Liver (tissue), 9 donors: ENCODE measurements around the gene HTD2. TPM values are rescaled to one million over a fixed set of nuclear protein-coding genes. Genes with fewer than 3 reads are reported as not detected.
A peak's percentile ranks its signal among the peaks of the same experiment; 100 is the strongest.

Source experiments
- DNase-seq: peaks from one replicate; pipeline ENCODE4 v3.0.0-alpha.2; 2017; ENCODE audit warnings: low spot score
- H3K27ac ChIP-seq, 2 donors: one replicate each; pipeline ENCODE4 v1.7.0; 2013; ENCODE audit warnings: inconsistent platforms in 2 of 2, low read length in 2 of 2, control low read depth in 1 of 2, low read depth in 1 of 2, mild to moderate bottlenecking in 1 of 2
- H3K27me3 ChIP-seq, 4 donors: one replicate each; pipeline versions ENCODE4 v1.6.1 to v1.7.0; 2013; ENCODE audit warnings: low read length in 3 of 4, inconsistent platforms in 1 of 4, mild to moderate bottlenecking in 1 of 4, moderate library complexity in 1 of 4; ENCODE audit not compliant: control insufficient read depth in 4 of 4, insufficient read depth in 4 of 4
- H3K36me3 ChIP-seq, 4 donors: one replicate each; pipeline versions ENCODE4 v1.6.1 to v1.7.0; 2013; ENCODE audit warnings: low read length in 3 of 4, mild to moderate bottlenecking in 3 of 4, low read depth in 1 of 4, moderate library complexity in 1 of 4; ENCODE audit not compliant: control insufficient read depth in 4 of 4, insufficient read depth in 3 of 4
- H3K4me1 ChIP-seq, 4 donors: one replicate each; pipeline versions ENCODE4 v1.6.1 to v1.7.0; 2013; ENCODE audit warnings: low read length in 3 of 4, mild to moderate bottlenecking in 3 of 4, moderate library complexity in 1 of 4; ENCODE audit not compliant: control insufficient read depth in 4 of 4, insufficient read depth in 4 of 4
- H3K4me3 ChIP-seq, 3 donors: one replicate each; pipeline versions ENCODE4 v1.6.1 to v1.7.0; 2013; ENCODE audit warnings: low read length in 3 of 3, control low read depth in 1 of 3, low read depth in 1 of 3, mild to moderate bottlenecking in 1 of 3
- H3K9ac ChIP-seq, 2 donors: one replicate each; pipeline ENCODE4 v1.7.0; 2013; ENCODE audit warnings: low read length in 2 of 2, mild to moderate bottlenecking in 2 of 2, moderate library complexity in 2 of 2, control low read depth in 1 of 2, low read depth in 1 of 2
- H3K9me3 ChIP-seq, 4 donors: one replicate each; pipeline versions ENCODE4 v1.6.1 to v1.7.0; 2013; ENCODE audit warnings: low read length in 3 of 4; ENCODE audit not compliant: control insufficient read depth in 4 of 4
- EGR1 ChIP-seq, 2 donors: IDR thresholded peaks; 2 replicates each; pipeline ENCODE4 v1.6.1; 2016 to 2018; ENCODE audit warnings: antibody characterized with exemption in 2 of 2, low read depth in 2 of 2
- FOXA1 ChIP-seq: IDR thresholded peaks from 2 replicates; pipeline ENCODE4 v1.6.1; 2016; ENCODE audit warnings: antibody characterized with exemption
- FOXA2 ChIP-seq: IDR thresholded peaks from 2 replicates; pipeline ENCODE4 v1.6.1; 2016; ENCODE audit warnings: antibody characterized with exemption
- GABPA ChIP-seq, 2 donors: IDR thresholded peaks in 1 of 2; conservative IDR thresholded peaks in 1 of 2; 2 replicates each; pipeline ENCODE4 v1.6.1; 2016; ENCODE audit warnings: antibody characterized with exemption in 2 of 2, mild to moderate bottlenecking in 1 of 2, moderate library complexity in 1 of 2
- HNF4A ChIP-seq, 2 donors: conservative IDR thresholded peaks; 2 replicates each; pipeline ENCODE4 v1.6.1; 2016; ENCODE audit warnings: antibody characterized with exemption in 2 of 2, mild to moderate bottlenecking in 2 of 2
- HNF4G ChIP-seq: IDR thresholded peaks from 2 replicates; pipeline ENCODE4 v1.6.1; 2016; ENCODE audit warnings: antibody characterized with exemption
- JUND ChIP-seq, 2 donors: IDR thresholded peaks; 2 replicates each; pipeline ENCODE4 v1.6.1; 2016; ENCODE audit warnings: antibody characterized with exemption in 2 of 2
- RAD21 ChIP-seq, 2 donors: IDR thresholded peaks; 2 replicates each; pipeline ENCODE4 v1.6.1; 2016; ENCODE audit warnings: antibody characterized with exemption in 2 of 2, mild to moderate bottlenecking in 2 of 2
- RXRA ChIP-seq, 2 donors: IDR thresholded peaks; 2 replicates each; pipeline ENCODE4 v1.6.1; 2017 to 2018; ENCODE audit warnings: antibody characterized with exemption in 2 of 2, mild to moderate bottlenecking in 1 of 2
- SP1 ChIP-seq: IDR thresholded peaks from 2 replicates; pipeline ENCODE4 v1.6.1; 2018; ENCODE audit warnings: antibody characterized with exemption, mild to moderate bottlenecking
- YY1 ChIP-seq: IDR thresholded peaks from 2 replicates; pipeline ENCODE4 v1.6.1; 2016; ENCODE audit warnings: antibody characterized with exemption, mild to moderate bottlenecking
- WGBS: extraction: QIAGEN DNeasy Blood & Tissue Kit; methylation state at CpG from one replicate; pipeline ENCODE4 v1.1.7; 2013; 5-methylcytosine and 5-hydroxymethylcytosine counted together
- polyA plus RNA-seq, 2 donors: library from polyadenylated mRNA; stranded (reverse) in 1 of 2; unstranded in 1 of 2; fragments of 200-250 nt in 1 of 2; fragments of >200 nt in 1 of 2; fragmentation: Nextera tagmentation in 1 of 2; extraction: Ambion mirVana in 1 of 2; gene quantifications; one replicate each; pipeline versions ENCODE4 v1.2.1 to v1.2.3, GENCODE V29; 2013 to 2015
- total RNA-seq, 2 donors: library from RNA; depleted of rRNA; stranded (reverse); fragments of >200 nt; gene quantifications; one replicate each; pipeline ENCODE4 v1.2.3, GENCODE V29; 2014
- TF ChIP-seq, protein P1 (sequence below): IDR thresholded peaks from 2 replicates; pipeline ENCODE4 v1.6.1; 2016; ENCODE audit warnings: antibody characterized with exemption
- TF ChIP-seq, protein P2 (sequence below): IDR thresholded peaks from 2 replicates; pipeline ENCODE4 v1.6.1; 2016; ENCODE audit warnings: antibody characterized with exemption
- TF ChIP-seq, protein P3 (sequence below): fragments of 150-350 bp; IDR thresholded peaks from 2 replicates; pipeline ENCODE4 v1.5.1; 2017; ENCODE audit warnings: improper control_type of control experiment, low read depth, low read length; ENCODE audit not compliant: missing input control
- TF ChIP-seq, protein P4 (sequence below): IDR thresholded peaks from 2 replicates; pipeline ENCODE4 v1.6.1; 2016; ENCODE audit warnings: antibody characterized with exemption, mild to moderate bottlenecking
- donor health status: healthy.
- donor health status: healthy.
- donor health status: healthy.
- donor health status: healthy.
- donor health status: healthy.

The HTD2 gene
- total and polyA plus RNA-seq, 4 donors = 6.6 to 14.8 (median 11.0) TPM

DNA sequence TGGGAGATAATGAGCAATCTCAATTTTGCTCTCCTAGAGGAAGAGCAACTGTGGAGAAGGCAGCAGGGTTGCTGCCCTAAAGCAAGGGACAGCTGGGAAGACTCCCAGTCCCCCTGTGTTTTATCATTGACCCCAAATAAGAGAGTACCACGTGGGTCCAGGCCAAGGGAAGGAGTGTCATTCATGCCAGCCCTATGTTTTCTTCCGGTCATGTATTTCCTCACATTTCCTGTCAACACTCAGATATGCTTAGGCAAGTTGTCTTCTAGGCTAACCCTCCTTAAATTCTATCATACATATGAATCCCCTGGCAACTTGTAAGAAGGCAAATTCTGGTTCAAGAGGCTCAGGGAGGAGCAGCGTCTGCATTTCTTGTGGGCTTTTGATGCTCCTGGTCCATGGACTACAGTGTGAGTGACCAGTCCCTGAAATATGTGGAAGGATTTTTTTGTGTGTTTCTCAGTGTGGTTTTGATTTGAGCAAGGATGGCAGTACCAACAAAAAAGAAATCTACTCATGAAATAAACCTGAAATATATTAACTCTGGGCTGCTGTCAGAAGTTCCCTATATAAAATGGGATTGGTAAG lies 32.2 kb upstream of the HTD2 start:
- TF ChIP-seq RXRA (IDR thresholded peaks at IDR 0.05) = peak; percentile 9 to 24
- TF ChIP-seq FOXA2 = no peak
- TF ChIP-seq FOXA1 = no peak
- TF ChIP-seq, protein P1, sequence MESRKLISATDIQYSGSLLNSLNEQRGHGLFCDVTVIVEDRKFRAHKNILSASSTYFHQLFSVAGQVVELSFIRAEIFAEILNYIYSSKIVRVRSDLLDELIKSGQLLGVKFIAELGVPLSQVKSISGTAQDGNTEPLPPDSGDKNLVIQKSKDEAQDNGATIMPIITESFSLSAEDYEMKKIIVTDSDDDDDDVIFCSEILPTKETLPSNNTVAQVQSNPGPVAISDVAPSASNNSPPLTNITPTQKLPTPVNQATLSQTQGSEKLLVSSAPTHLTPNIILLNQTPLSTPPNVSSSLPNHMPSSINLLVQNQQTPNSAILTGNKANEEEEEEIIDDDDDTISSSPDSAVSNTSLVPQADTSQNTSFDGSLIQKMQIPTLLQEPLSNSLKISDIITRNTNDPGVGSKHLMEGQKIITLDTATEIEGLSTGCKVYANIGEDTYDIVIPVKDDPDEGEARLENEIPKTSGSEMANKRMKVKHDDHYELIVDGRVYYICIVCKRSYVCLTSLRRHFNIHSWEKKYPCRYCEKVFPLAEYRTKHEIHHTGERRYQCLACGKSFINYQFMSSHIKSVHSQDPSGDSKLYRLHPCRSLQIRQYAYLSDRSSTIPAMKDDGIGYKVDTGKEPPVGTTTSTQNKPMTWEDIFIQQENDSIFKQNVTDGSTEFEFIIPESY = no peak
- Histone ChIP-seq H3K27ac (no peak overlapping the region), H3K9ac (no peak overlapping the region), H3K4me1 (peaks cover 2 to 20% (median 11%) of the 10 kb centered on the region in 4 donors), H3K4me3 (no peak overlapping the region), H3K36me3 (peaks cover 4 to 24% (median 14%) of the 10 kb centered on the region in 4 donors), H3K27me3 (no peaks in the 10 kb centered on the region), H3K9me3 (no peaks in the 10 kb centered on the region)
- 52% methylated on average over 3 of the region's 3 CpGs for WGBS
- no peak for DNase-seq

DNA sequence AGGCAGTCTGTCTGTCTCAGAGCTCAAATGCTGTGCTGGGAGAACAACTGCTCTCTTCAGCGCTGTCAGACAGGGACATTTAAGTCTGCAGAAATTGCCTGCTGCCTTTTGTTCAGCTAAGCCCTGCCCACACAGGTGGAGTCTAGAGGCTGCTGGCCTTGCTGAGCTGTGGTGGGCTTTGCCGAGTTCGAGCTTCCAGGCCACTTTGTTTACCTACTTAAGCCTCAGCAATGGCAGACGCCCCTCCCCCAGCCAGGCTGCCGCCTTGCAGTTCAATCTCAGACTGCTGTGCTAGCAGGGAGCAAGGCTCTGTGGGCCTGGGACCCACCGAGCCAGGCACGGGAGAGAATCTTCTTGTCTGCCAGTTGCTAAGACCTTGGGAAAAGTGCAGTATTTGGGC lies 25.3 kb upstream of the HTD2 start:
- 93% methylated on average over 7 of the region's 7 CpGs for WGBS
- DNase-seq = no peak

DNA sequence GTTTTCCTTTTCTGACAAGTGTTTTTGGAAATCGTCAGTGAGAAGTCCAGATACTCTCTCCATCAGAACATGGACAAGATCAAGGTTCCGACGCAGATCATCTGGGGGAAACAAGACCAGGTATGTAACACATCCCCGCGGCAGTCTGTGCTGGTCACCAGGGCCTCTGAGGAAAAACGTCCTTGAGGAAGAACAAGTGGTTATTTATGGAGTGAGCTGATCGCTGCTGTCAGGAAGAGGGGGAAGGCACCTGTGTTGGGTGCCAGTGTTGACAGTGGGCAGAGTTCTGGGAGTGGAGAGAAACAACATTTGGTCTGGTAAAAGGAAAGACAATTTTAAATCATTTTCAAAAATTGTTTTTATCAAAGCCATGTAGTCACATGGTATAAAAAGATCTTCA lies 21.0 kb upstream of the HTD2 start:
- WGBS = 91% methylated on average over 7 of the region's 7 CpGs
- no peaks in the 10 kb centered on the region for H3K4me1 ChIP-seq
- TF ChIP-seq, protein P2, sequence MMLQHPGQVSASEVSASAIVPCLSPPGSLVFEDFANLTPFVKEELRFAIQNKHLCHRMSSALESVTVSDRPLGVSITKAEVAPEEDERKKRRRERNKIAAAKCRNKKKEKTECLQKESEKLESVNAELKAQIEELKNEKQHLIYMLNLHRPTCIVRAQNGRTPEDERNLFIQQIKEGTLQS = no peak
- TF ChIP-seq RXRA (IDR thresholded peaks at IDR 0.05) = no peak
- TF ChIP-seq GABPA (IDR thresholded peaks at IDR 0.05 in 1 of 2, conservative IDR thresholded peaks at IDR 0.05 in 1 of 2) = no peak
- TF ChIP-seq HNF4G = no peak
- TF ChIP-seq JUND (IDR thresholded peaks at IDR 0.05) = no peak
- TF ChIP-seq YY1 = no peak
- TF ChIP-seq, protein P1 = no peak
- TF ChIP-seq EGR1 (IDR thresholded peaks at IDR 0.05; ENCODE audit: low read depth in 2 of 2) = no peak
- TF ChIP-seq, protein P3, sequence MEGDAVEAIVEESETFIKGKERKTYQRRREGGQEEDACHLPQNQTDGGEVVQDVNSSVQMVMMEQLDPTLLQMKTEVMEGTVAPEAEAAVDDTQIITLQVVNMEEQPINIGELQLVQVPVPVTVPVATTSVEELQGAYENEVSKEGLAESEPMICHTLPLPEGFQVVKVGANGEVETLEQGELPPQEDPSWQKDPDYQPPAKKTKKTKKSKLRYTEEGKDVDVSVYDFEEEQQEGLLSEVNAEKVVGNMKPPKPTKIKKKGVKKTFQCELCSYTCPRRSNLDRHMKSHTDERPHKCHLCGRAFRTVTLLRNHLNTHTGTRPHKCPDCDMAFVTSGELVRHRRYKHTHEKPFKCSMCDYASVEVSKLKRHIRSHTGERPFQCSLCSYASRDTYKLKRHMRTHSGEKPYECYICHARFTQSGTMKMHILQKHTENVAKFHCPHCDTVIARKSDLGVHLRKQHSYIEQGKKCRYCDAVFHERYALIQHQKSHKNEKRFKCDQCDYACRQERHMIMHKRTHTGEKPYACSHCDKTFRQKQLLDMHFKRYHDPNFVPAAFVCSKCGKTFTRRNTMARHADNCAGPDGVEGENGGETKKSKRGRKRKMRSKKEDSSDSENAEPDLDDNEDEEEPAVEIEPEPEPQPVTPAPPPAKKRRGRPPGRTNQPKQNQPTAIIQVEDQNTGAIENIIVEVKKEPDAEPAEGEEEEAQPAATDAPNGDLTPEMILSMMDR = no peak
- no peak for TF ChIP-seq RAD21 (IDR thresholded peaks at IDR 0.05)

More for the DNA sequence above, 25.3 kb upstream of the HTD2 start:
- H3K9ac ChIP-seq = no peak overlapping the region
- peaks cover 5 to 22% (median 14%) of the 10 kb centered on the region in 4 donors for H3K36me3 ChIP-seq
- no peak overlapping the region for H3K4me3 ChIP-seq
- H3K9me3 ChIP-seq = no peaks in the 10 kb centered on the region
- peaks cover 0 to 2% (median 0%) of the 10 kb centered on the region in 4 donors for H3K4me1 ChIP-seq
- TF ChIP-seq RXRA (IDR thresholded peaks at IDR 0.05) (no peak), FOXA2 (no peak), SP1 (no peak), HNF4A (conservative IDR thresholded peaks at IDR 0.05) (no peak), FOXA1 (no peak)
- TF ChIP-seq, protein P4, sequence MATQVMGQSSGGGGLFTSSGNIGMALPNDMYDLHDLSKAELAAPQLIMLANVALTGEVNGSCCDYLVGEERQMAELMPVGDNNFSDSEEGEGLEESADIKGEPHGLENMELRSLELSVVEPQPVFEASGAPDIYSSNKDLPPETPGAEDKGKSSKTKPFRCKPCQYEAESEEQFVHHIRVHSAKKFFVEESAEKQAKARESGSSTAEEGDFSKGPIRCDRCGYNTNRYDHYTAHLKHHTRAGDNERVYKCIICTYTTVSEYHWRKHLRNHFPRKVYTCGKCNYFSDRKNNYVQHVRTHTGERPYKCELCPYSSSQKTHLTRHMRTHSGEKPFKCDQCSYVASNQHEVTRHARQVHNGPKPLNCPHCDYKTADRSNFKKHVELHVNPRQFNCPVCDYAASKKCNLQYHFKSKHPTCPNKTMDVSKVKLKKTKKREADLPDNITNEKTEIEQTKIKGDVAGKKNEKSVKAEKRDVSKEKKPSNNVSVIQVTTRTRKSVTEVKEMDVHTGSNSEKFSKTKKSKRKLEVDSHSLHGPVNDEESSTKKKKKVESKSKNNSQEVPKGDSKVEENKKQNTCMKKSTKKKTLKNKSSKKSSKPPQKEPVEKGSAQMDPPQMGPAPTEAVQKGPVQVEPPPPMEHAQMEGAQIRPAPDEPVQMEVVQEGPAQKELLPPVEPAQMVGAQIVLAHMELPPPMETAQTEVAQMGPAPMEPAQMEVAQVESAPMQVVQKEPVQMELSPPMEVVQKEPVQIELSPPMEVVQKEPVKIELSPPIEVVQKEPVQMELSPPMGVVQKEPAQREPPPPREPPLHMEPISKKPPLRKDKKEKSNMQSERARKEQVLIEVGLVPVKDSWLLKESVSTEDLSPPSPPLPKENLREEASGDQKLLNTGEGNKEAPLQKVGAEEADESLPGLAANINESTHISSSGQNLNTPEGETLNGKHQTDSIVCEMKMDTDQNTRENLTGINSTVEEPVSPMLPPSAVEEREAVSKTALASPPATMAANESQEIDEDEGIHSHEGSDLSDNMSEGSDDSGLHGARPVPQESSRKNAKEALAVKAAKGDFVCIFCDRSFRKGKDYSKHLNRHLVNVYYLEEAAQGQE = no peak
- no peaks in the 10 kb centered on the region for H3K27me3 ChIP-seq
- no peak overlapping the region for H3K27ac ChIP-seq

More for the DNA sequence above, 21.0 kb upstream of the HTD2 start:
- Histone ChIP-seq H3K9ac (no peak overlapping the region), H3K27ac (no peak overlapping the region), H3K27me3 (no peaks in the 10 kb centered on the region), H3K4me3 (no peak overlapping the region), H3K9me3 (no peaks in the 10 kb centered on the region), H3K36me3 (peaks cover 13 to 41% (median 29%) of the 10 kb centered on the region in 4 donors)
- DNase-seq = no peak
